ENCODE results near the gene LMAN1.

Gene LMAN1

DNA sequence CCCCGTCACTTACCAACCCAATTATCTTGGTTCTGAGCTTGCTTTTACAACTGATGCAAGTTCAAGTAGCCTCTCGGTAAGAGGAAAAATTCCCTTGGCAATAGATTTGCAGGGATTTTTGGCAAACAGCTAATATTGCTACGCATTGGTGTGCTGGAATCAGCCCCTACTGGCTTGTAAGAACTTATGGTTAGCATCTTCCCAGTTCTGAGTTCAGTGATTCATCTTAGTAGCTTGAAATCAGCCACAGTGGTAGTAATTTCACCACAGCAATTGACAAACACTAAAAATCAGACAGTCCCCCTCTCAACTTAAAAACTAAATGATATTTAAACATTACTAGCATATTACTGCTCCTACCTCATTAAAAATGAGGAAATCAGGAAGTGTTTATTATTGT, 79.9 kb downstream of the LMAN1 start:
- H3K4me3 Mint-ChIP-seq, result no peak overlapping the region
- no peaks in the 10 kb centered on the region for H3K4me1 Mint-ChIP-seq
- no peak overlapping the region for H3K27ac Mint-ChIP-seq
- TF ChIP-seq, protein P1, sequence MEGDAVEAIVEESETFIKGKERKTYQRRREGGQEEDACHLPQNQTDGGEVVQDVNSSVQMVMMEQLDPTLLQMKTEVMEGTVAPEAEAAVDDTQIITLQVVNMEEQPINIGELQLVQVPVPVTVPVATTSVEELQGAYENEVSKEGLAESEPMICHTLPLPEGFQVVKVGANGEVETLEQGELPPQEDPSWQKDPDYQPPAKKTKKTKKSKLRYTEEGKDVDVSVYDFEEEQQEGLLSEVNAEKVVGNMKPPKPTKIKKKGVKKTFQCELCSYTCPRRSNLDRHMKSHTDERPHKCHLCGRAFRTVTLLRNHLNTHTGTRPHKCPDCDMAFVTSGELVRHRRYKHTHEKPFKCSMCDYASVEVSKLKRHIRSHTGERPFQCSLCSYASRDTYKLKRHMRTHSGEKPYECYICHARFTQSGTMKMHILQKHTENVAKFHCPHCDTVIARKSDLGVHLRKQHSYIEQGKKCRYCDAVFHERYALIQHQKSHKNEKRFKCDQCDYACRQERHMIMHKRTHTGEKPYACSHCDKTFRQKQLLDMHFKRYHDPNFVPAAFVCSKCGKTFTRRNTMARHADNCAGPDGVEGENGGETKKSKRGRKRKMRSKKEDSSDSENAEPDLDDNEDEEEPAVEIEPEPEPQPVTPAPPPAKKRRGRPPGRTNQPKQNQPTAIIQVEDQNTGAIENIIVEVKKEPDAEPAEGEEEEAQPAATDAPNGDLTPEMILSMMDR (IDR thresholded peaks at IDR 0.05; ENCODE audit: unreplicated experiment in 3 of 3), result no peak
- no peaks in the 10 kb centered on the region for H3K9me3 Mint-ChIP-seq
- H3K27me3 Mint-ChIP-seq (ENCODE audit: low read depth), result peaks cover 100% of the 10 kb centered on the region
- no peaks in the 10 kb centered on the region for H3K36me3 Mint-ChIP-seq (ENCODE audit: low read depth)

DNA sequence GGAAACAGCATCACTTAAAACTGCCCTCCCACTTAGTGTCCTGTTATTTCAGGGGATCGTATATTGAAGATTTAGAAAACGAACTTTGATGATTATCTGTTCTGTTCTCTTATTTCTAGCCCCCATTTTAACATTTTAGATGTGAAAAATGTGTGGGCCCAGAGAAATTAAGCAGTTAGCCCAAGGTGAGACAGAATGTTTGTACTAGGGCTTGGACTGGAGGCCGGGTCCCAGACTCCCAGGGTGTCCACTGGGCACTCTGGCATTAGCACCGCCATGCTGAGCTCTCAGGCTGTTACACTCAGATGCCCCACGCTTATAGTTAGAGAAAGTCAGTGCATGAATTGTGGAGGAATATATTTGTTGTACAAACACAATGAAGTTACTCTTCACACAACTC, 80.3 kb downstream of the LMAN1 start:
- TF ChIP-seq, protein P1 (IDR thresholded peaks at IDR 0.05; ENCODE audit: unreplicated experiment in 3 of 3), result no peak
- H3K27ac Mint-ChIP-seq, result no peak overlapping the region
- H3K4me3 Mint-ChIP-seq, result no peak overlapping the region
- peaks cover 100% of the 10 kb centered on the region for H3K27me3 Mint-ChIP-seq (ENCODE audit: low read depth)
- no peaks in the 10 kb centered on the region for H3K4me1 Mint-ChIP-seq
- no peaks in the 10 kb centered on the region for H3K9me3 Mint-ChIP-seq
- H3K36me3 Mint-ChIP-seq (ENCODE audit: low read depth), result no peaks in the 10 kb centered on the region

Data from nephron (organoid).